CD4-positive, alpha-beta T cell treated with Interleukin-2 at 100 ng/mL for 4 hours (primary cell): ENCODE results near the gene SMARCA1.

ENCODE experiments used
- DNase-seq: peaks from one replicate; pipeline ENCODE4 v3.0.0-alpha.2; 2020; ENCODE audit warnings: low spot score

SMARCA1 gene

DNA sequence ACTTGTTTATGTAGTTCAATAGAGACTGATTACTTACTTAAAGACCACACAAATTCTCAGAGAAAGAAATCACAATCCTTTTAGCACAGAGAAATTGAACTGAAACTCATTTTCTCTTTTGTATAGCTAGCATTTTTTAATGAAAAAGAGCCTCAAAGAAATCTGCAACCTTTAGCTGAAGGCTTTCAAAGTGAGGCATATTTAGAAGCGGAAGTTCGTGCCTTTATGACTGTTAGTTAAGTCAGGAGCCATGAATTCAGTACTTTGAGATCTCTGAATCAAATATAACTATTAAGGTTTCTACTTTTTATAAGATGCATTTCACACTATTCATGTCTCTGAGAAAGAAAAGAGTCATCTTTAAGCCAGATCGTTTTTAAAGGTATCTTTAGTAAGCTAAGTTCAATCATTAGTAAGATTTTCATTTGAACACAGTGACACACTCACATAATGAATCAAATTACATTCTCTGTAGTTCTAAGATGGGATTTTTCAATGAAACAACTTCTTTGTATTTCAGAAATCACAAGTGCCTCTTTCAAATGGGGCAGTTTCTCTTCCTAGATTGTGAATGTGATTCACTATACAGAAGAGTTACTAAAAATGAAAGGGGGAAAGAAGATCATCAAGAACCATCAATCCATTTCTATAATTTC lies 61.4 kb downstream of the SMARCA1 start:
- DNase-seq = no peak

DNA sequence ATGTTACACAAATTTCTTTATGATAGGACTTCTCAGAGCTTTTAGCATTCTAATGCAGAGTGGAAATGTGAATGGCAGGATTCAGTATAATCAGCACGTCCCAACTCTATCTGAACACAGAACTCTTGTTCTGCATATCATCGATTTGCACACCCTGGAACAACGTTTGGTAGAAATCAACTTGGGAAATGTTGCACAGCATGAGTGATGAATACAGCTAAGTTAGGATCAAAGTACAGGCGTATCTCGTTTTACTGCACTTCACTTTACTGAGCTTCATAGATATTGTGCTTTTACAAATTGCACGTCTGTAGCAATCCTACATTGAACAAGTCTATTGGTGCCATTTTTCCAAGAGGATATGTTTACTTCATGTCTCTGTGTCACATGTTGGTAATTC lies 70.8 kb downstream of the SMARCA1 start:
- no peak for DNase-seq

DNA sequence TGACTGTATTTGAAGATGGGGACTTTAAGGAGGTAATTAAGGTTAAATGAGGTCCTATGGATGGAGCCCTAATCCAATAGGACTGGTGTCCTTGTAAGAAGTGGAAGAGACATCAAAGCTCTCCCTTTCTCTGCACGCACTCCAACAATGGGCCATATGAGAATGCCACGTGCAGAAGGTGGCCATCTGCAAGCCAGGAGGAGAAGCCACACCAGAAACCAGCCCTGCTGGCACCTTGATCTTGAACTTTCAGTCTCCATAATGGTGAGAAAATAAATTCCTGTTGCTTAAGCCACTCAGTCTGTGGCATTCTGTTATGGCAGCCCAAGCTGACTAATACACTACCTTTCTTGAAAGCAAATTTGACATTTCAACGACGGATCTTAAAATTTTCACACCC lies 73.2 kb downstream of the SMARCA1 start:
- DNase-seq = no peak

DNA sequence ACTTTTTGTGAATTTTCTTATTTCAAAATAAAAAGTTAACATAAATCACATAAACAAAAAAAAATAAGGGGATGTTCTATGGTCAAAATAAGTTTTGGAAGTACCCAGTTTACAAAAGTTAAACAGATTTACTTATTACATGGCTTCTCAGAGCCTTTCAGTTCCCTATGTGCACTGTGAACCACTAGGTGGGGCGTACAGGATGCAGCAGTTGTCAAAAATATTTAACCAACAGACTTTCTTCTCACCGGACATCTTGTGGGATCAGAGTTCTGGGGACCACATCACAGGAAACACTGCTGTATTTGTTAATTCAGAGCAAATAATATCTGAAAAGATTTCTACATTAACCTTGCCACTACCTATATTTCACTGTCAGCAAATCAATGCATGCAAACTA lies 74.1 kb downstream of the SMARCA1 start:
- DNase-seq = no peak

DNA sequence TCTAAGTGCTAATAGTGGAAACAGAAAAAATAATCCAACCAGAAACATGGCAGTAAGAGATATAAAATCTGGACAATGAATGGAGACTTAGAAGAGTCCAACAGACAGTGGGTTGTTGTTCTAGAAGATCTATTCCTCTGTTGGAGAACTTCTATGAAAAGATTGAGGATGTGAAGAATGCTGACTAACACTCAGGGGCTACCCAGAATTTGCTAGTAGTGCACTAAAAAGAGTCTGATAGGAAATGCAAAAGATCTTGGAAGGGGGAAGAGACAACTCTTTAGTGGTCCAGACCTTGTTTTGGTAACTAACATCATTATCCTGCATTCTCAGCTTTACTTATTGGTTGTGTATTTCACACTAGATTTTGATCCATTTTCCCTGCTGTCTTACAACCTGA lies 77.9 kb downstream of the SMARCA1 start:
- DNase-seq = no peak

DNA sequence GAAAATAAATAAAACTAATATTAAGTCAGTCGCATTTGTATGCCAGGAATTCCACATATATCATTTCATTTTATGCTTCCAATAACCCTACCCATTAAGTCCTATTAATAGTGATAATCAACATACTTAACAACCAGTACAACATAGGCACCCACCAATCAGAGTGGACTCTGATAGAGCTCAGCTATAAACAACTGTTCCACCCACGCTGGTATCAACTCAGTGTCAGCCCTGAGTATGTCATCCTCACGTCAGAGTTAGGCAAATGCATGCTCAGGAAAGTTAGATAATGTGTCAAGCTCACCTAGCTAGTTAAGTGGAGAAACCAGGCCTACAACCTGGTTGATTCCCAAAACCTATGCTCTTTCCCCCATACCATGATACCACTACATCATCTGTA lies 89.3 kb downstream of the SMARCA1 start:
- no peak for DNase-seq

DNA sequence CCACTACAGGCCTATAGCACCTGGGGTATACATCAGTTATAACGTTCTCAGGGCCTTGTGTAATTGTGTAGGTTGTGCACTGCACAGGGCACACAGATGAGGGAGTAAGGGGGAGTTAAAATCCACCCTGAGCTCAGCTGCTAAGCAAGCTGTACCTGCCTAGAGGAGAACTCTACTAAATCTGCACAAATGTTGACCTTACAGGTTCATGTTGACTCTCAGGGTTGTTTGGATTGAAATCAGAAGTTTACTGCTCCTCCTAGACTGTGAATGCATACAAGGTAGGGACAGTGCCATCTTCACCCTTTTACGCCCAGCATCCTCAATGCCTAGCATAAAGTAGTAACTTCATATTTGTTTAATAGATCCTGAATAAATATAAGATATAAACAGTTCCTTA lies 89.8 kb downstream of the SMARCA1 start:
- no peak for DNase-seq

DNA sequence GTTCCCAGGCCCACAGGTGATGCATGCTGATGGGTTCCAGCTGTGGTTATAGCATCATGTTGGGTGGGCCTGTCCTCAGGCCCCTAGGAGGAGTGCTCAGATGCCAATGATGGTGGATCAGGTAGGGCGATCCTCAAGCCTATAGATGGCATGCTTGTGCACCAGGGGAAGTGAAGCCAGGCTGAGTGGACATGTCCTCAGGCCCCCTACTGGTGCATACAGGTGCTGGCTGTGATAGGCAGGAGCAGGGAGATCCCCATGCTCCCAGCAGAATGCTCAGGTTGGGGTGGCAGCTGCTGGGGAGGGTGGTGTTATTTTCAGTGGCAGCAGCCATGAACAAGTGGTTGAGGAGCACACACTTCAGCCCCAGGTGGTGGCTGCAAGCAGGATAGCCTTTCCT lies 96.0 kb downstream of the SMARCA1 start:
- DNase-seq = no peak

DNA sequence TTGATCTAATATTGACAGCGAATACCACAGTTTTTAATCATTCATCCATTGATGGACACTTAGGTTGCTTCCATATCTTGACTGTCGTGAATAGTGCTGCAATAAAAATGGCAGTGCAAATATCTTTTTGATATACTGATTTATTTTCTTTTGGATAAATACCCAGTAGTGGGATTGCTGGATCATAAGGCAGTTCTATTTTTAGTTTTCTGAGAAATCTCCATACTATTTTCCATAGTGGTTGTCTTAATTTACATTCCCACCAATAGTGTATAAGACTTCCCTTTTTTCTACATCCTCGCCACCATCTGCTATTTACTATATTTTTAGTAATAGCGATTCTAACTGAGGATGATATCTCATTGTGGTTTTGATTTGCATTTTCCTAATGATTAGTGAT lies 100.1 kb downstream of the SMARCA1 start:
- DNase-seq = no peak

DNA sequence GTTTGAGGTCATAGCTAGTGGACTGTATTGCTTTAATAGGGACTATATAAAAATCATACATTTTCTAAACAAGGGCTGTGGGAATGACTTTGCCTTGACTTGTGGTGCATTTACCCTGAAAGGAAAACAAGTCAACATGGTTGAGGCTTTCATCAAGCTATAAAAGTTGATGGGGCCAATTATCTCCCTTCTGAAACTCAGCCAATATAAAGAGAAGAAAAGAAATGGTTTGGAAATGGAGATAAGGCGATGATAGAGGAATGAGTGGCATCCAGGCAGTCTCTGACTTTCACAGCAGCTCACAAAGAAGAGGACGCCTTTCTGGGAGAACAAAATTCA lies 118.7 kb downstream of the SMARCA1 start:
- no peak for DNase-seq

DNA sequence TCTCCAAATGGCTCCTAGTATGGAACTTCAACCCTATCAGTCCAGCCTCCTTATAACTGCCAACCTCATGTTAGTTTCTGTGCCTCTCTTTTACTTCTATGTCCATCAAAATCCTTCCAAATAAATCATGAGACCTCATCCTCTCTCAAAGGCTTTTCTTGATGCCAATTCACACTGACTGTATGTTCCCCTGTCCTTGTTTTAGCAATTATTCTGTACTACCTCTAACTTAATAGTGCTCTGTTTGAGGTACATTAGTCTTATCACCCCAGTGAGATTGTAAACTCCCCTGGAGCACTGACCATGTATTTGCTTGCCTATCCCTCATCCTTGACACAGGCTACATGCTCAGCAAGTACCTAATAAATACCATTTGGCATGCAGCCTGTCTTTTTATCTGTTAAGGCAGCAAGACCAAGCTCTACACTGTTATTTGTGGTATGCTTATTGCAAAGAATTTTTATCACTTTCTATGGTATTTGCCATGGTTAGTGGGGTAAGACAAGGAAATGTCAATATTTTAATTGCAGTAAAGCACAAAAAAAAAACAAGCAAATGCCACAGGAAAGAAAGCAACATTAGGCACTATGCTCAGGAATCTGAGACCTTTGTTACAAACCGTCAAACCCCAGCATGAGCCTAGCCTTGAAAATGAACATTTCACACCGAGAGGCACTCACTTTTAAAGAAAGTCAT lies 119.2 kb downstream of the SMARCA1 start:
- DNase-seq = no peak
